IPS DF 19.7 (cell line): ENCODE data around the gene UBQLN2.
"Not testable (repeated sequence)": the region's sequence is repeated elsewhere in the genome, so short reads cannot be mapped to it uniquely, and the experiment has no call there.

Experiments used
- DNase-seq: peaks from one replicate; pipeline ENCODE4 v3.0.0-alpha.2; 2013; ENCODE audit warnings: low read depth, low spot score

The UBQLN2 gene

GRCh38 chrX:56563231-56564161, at the start of gene UBQLN2:
Gene UBQLN2, plus strand, starts transcription at chrX:56563627. Its CDS starts 247 bp downstream, at chrX:56563874.
- no peak for DNase-seq

GRCh38 chrX:56519642-56520041, 43.8 kb upstream of the UBQLN2 start:
- no peak for DNase-seq

- DNase-seq: not testable (repeated sequence)
Measured at GRCh38 chrX:56529482-56530007, 33.9 kb upstream of the UBQLN2 start.

GRCh38 chrX:56530011-56530410, 33.4 kb upstream of the UBQLN2 start:
- no peak for DNase-seq

- DNase-seq: no peak
Measured at GRCh38 chrX:56550667-56551066, 12.8 kb upstream of the UBQLN2 start.

- no peak for DNase-seq
Measured at GRCh38 chrX:56554870-56555269, 8.6 kb upstream of the UBQLN2 start.

- no peak for DNase-seq
Measured at GRCh38 chrX:56557376-56557929, 6.0 kb upstream of the UBQLN2 start.

GRCh38 chrX:56564164-56564885, 898 bp downstream of the UBQLN2 start:
- no peak for DNase-seq

- no peak for DNase-seq
Measured at GRCh38 chrX:56564921-56565840, 1.8 kb downstream of the UBQLN2 start.

GRCh38 chrX:56569378-56570057, 6.1 kb downstream of the UBQLN2 start:
- DNase-seq: no peak

GRCh38 chrX:56572975-56573374, 9.5 kb downstream of the UBQLN2 start:
- no peak for DNase-seq

- no peak for DNase-seq
Measured at GRCh38 chrX:56574861-56575260, 11.4 kb downstream of the UBQLN2 start.

GRCh38 chrX:56576721-56577120, 13.3 kb downstream of the UBQLN2 start:
- DNase-seq: no peak

GRCh38 chrX:56588397-56589188, 25.2 kb downstream of the UBQLN2 start:
- DNase-seq: no peak

- DNase-seq: not testable (repeated sequence)
Measured at GRCh38 chrX:56591830-56592229, 28.4 kb downstream of the UBQLN2 start.

GRCh38 chrX:56600141-56600540, 36.7 kb downstream of the UBQLN2 start:
- DNase-seq: no peak

GRCh38 chrX:56600987-56601386, 37.6 kb downstream of the UBQLN2 start:
- DNase-seq: no peak

- no peak for DNase-seq
Measured at GRCh38 chrX:56615282-56615681, 51.9 kb downstream of the UBQLN2 start.
